ENCODE results near the gene SPEN.

Gene SPEN

GRCh38 chr1:15989776-15990175 is 142.3 kb downstream of the SPEN start:
- Histone ChIP-seq H3K9me2 (ENCODE audit: low read depth, low read length) (no peaks in the 10 kb centered on the region), H3K27me3 (ENCODE audit: insufficient read depth, low read length) (peaks cover 9% of the 10 kb centered on the region; the same call in 1 of the 2 replicates), H3K36me3 (ENCODE audit: insufficient read depth, low read length) (no peaks in the 10 kb centered on the region), H2AFZ (ENCODE audit: low read length) (no peak overlapping the region), H3K9me3 (ENCODE audit: low read length) (no peaks in the 10 kb centered on the region), H3K79me2 (ENCODE audit: insufficient read depth, low read length) (no peaks in the 10 kb centered on the region), H4K20me1 (ENCODE audit: insufficient read depth, low read length) (no peaks in the 10 kb centered on the region), H3F3A (ENCODE audit: insufficient read depth, low read length) (no peaks in the 10 kb centered on the region), H3K9ac (ENCODE audit: low read length) (no peak overlapping the region), H3K27ac (ENCODE audit: low read depth, low read length, poor library complexity, severe bottlenecking) (no peak overlapping the region), H3K4me2 (ENCODE audit: low read length) (no peak overlapping the region), H3K4me1 (ENCODE audit: insufficient read depth, low read length, severe bottlenecking) (no peaks in the 10 kb centered on the region), H3K4me3 (ENCODE audit: low read depth, low read length, poor library complexity, severe bottlenecking) (no peak overlapping the region)
- TF ChIP-seq EZH2 (IDR thresholded peaks at IDR 0.05; ENCODE audit: borderline replicate concordance, low read length): no peak
- TF ChIP-seq CTCF (IDR thresholded peaks at IDR 0.05; ENCODE audit: low read length): no peak
